Epithelial cell of prostate (primary cell): Measurements from ENCODE around the gene IL17C.

Experiments used
- DNase-seq: peaks from one replicate; pipeline ENCODE4 v3.0.0-alpha.2; 2011; ENCODE audit warnings: low read depth, low spot score
- H3K27ac ChIP-seq: fragments of 450-650 bp; 2 replicates; pipeline ENCODE4 v1.5.1; 2017; ENCODE audit warnings: mild to moderate bottlenecking

The IL17C gene

DNA sequence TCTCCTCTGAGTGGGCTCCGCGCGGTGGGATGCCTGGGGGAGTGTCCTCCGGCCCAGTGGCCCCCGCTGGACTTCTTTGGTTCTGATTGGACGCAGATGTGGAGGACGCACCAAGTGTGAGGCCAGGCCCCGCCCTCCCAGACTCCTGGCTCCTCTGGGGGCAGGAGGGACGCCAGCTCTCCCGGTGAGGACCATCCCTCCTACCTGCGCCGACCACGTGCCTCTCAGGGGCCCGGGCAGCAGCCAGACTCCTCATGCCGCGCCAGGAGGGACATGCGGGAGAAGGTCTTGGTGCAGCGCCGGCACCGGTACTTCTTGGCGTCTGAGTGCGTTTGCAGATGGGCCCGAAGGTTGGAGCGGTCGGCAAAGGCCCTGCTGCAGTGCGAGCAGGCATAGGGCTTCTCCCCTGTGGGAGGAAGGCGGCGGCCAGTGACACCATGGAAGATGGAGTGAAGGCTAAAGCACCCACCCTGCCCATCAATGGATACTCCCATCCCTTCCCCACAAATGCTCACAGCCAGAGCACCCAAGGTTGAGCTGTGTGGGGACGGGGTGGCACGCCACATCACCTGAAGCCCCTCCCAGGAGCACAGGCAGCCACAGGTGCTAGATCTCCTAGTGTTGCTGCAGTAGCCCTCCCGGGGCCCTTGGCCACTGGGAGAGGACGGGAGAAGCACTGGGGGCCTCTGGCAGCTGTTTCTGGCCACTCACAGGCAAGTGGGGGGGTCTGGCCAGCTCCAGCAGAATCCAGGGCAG is 40.0 kb downstream of the IL17C start:
- H3K27ac ChIP-seq, result no peak overlapping the region
- no peak for DNase-seq

DNA sequence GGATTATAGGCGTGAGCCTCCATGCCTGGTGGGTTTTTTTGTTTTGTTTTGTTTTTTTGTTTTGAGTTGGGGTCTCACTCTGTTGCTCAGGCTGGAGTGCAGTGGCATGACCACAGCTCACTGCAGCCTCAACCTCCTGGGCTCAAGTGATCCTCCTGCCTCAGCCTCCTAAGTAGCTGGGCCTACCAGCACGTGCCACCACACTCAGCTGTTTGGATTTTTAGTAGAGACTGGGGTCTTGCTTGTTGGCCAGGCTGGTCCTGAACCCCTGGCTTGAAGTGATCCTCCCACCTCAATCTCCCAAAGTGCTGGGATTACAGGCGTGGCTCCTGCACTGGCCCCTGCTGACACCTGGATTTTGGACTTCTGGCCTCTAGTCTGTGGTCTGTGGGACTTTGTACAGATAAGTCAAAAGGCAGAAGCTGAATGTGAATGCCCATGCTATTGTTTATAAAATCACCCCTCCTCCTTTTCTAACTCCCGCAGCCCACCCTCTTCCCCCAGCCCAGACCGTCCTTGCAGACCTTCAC is 42.2 kb downstream of the IL17C start:
- no peak overlapping the region for H3K27ac ChIP-seq
- DNase-seq, result no peak

DNA sequence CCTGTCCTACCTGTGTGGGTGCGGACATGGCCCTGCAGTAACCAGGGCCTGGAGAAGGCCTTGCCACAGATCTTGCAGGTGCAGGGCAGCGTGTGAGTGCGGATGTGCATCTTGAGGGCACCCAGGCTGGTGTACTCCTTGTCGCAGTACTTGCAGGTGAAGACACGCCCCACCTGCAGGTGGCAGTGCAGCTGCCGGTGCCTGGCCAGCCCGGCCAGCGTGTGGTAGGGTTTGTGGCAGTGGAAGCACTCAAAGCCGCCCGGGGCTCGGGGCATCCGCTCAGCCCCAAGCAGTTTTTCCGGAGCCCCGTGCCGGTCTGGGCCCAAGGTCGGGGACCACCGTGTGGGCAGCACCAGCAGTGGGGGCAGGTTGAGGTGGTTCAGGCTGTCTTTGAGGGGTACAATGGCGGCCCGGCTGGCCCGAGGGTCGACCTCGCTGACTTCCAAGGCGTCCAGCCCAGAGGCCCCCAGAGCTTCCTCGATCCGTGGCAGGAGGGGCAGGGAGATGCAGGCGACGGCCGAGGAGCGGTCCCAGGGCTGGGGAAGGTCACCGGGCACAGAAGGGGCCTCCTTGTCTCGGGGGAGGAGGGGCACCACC is 42.8 kb downstream of the IL17C start:
- H3K27ac ChIP-seq, result no peak overlapping the region

DNA sequence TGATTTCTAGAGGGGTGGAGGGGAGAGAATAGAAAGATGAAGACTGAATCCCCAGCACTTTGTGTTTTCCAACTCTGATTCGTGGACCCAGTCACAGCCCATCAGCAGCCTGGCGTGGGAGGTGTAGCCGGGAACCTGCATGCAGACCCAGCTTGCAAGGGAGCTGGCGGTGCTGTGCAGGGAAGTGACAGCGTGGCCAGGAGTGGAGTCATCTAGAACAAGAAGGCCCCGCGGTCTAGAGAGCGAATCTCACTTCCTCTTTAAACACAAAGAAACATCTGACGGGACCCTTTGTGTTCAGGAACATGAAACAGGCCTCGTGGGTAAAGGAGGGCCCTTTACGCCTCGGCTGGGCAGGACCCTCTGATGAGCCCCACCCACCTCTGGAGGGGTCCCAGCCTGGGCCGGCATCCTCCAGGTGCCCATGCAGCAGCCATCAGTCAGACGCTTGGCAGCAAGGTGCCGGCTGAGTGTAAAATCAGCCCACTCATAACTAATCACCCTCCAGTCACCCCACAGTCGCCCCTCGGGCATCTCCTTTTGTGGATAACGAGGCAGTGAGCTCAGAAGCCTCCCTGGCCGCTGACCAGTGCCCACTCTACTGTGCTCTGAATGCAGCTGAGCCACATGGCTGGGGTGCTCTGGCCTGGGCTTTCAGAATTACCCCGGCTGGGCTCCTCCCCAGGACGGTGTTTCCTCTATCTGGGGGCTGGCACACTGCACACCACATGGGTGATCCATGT is 43.5 kb downstream of the IL17C start:
- H3K27ac ChIP-seq, result no peak overlapping the region
- DNase-seq, result no peak

More for the DNA sequence above, 42.8 kb downstream of the IL17C start:
- DNase-seq, result no peak

DNA sequence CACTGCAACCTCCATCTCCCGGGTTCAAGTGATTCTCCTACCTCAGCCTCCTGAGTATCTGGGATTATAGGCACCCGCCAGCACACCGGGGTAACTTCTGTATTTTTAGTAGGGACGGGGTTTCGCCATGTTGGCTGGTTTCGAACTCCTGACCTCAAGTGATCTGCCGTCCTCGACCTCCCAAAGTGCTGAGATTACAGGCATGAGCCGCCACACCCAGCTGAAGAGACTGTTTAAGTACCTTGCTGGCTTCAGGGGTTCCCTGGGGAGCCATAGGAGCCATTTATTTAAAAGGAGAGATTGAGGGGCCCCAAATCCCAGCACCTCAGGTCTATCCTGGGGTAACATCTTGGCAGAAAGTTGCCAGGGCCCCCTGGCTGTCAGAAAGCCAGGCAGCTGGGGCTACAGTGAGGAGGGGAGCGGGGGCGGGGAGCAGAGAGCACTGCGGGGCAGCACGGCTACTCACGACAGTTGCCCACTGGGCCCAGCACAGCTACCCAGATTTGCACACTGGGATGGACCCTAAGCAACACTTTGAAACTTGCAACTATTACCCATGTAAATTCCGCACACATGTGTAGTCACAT is 46.3 kb downstream of the IL17C start:
- DNase-seq, result no peak
- no peak overlapping the region for H3K27ac ChIP-seq

DNA sequence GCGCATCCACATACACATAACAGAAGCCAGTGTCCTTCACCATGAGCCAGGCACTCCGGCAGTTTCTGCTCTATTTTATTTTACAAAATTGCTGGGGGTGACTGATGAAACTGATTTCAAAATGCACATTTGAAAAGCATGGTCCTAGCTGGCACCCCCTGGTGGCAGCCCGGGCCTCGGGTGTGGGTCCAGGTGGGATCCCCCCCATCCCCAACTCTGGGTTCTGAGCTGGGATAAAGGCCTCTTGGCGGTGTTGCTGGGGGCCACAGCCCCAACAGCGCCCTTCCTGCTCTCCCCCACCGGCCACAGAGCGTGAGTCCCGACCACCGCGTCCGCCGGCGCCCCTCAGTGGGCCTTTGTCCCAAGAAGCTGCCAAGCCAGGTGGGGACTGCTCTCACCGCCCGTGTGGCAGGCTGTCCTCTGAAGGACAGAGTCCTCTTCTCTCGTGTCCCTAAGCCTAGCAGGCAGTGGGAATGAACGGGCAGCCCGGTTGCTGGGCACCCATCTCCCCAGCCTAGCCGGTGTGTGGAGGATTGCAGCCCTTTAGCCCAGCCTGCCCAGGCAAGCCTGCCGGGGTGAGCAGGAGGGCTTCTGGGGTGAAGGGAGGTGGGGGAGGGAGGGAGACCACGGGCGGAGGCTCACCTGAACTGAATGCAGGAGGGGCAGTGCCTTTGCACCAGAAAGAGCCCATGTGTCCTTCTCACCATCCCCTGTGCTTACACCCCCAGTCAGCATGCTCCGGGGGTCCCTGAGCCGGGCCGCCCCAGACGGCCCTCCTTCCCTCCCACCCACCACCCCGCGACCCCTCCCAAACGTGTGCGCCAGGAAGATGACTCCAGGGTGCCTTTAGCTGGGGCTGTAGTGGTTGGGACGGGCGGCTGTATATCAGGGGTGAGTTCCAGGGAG is 47.0 kb downstream of the IL17C start:
- DNase-seq, result no peak
- H3K27ac ChIP-seq, result no peak overlapping the region

DNA sequence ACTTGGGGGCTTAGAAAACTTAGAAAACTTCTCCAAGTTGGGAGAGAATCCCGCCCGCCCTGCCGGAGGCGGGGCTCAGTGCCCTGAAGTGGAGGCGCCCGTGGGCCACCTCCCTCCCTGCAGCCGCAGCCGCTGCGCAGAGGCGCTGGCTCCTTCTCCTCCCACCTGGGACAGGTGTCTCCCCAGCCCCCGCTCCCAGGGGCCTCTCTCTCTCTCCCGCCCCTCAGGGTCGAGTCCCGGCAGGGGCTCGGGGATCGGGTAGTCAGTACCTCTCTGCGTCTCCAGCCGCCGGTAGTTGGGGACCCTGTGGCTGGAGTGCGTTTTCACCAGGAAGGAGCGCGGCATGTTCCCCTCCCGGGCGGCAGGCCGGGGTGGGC is 47.7 kb downstream of the IL17C start:
- no peak overlapping the region for H3K27ac ChIP-seq
- DNase-seq, result no peak

DNA sequence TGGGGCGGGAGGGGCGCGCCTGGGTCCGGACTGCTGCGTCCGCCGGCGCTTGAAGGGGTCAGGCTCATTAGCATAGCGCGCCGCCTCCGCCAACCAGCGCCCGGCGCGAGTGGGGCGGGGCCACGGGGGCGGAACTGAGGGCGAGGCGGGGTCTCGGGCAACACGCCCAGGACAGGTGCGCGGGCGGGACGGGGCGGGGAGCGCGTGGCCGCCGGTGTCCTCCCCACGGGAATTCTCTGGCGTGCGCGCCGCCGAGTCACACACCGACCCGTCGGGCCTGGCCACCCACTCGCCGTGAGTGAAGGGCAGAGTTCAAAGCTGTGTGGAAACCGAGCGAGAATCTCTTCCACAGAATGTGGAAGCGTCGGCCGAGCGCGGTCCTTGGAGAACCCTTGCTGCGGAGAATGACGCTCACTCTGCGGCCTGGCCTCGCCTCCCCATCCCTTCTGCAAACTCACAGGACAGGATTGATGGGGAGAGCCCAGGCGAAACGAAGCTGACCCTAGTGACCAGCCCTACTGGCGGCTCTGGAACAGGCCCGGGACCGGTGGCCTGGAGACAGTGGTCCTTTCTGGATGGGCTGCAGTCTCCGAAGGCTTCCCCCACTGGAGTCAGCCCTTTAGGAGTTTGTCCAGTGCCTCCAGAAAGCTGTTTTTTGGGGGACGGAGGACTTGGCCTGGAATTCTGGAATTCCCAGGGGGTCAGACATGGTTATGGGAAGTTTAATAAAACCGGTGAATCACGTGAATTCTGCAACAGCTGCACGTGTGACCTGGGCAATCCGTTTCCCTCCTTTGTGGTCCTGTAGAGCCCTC is 48.3 kb downstream of the IL17C start, which contains the start of gene SNAI3:
SNAI3 (minus strand) TSS at position 69 of the 815 bp plus-strand sequence. CDS start 101 bp downstream, outside the sequence.
- DNase-seq, result no peak
- H3K27ac ChIP-seq, result no peak within 1 kb of the TSS

DNA sequence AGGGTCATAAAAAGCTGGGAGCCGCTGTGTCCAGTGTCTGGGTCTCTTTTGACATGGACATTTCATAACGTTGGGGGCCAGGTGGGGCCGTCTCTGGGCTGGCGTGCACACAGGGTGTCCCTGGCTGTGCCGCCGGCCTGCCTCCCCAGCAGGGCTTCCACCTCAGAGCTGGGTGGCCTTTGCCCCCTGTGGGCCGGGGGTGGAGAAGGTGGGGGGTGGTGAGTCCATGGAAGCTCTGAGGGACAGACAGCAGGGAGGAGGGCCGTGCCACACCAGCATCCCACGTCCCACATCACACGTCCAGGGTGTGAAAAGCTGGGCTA is 48.8 kb downstream of the IL17C start:
- no peak overlapping the region for H3K27ac ChIP-seq
- no peak for DNase-seq

DNA sequence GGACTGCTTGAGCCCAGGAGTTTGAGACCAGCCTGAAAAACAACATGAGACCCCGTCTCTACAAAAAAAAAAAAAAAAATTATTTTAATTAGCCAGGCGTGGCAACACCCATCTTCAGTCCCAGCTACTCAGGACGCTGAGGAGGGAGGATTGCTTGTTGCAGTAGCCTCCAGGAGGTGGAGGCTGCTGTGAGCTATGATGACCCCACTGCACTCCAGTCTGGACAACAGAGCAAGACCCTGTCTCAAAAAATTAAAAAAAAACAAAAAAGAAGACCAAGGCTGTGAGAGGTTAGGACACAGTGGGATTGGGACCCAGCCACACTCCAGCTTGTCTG is 49.3 kb downstream of the IL17C start:
- H3K27ac ChIP-seq, result no peak overlapping the region
- no peak for DNase-seq

DNA sequence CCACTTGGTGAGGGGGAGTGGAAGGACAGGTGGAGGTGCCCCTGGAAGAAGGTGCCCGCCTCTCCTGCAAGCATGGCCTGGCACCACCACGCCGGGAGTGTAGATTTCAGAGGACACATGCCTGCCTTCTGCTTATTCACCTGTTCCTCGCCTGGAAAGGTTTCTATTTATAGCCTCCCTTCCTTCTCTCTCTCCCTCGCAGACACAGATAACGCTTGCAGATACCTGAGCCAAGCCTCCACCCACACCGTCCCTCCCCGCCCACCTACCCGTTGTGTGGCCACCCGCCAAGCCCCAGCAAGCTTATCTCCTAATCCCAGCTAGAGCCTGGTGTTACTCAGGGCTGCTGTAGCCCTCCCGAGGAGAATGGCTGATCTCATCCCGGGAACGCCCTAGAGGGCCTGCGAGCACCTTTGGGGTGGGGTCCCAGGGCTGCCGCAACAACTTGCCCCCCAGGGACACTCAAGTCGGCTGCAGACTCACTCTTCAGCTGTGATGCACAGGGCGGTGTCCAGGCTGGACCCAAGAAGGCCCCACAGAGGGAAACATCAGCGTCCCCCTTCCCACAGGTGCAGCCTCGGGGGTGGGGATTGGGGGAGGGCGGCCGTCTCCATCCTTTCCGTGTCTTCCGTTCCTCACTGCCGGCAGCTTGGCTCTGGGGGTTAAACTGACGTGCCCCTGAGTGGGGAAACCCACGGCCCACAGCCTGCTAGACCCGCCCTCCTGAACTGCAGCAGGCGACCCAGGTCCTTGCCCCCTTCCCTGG is 49.8 kb downstream of the IL17C start:
- H3K27ac ChIP-seq, result no peak overlapping the region
- no peak for DNase-seq
